ENCODE measurements around the gene HBA1.
"Not testable (repeated sequence)": the region's sequence is repeated elsewhere in the genome, so short reads cannot be mapped to it uniquely, and the experiment has no call there.

DNA sequence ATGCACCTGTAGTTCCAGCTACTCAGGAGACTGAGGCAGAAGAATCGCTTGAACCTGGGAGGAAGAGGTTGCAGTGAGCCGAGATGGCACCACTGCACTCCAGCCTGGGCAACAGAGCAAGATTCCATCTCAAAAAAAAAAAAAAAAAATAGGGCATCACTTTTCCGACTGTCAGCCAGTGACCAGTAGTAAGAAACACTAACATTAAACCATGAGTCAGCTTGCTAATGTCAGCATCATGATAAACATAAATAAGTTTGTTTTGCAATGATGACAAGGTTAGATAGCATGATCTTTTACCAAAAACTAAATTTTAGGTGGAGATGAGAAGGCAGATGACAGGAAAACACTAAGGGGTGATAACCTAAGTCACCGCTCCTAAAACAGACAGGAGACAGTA, 32.9 kb downstream of the HBA1 start:
- TF ChIP-seq CTCF (IDR thresholded peaks at IDR 0.05 in 8 of 11, conservative IDR thresholded peaks at IDR 0.05 in 3 of 11); POLR2A (IDR thresholded peaks at IDR 0.05): not testable (repeated sequence)

All from spleen (tissue), 7 donors.